ENCODE data around the gene MBD3. TPM values are rescaled to one million over a fixed set of nuclear protein-coding genes. Genes with fewer than 3 reads are reported as not detected.
"Not testable (repeated sequence)": the region's sequence is repeated elsewhere in the genome, so short reads cannot be mapped to it uniquely, and the experiment has no call there.

The MBD3 gene
- total and polyA plus RNA-seq, 4 donors, result 12.4 to 57.6 (median 50.2) TPM

GRCh38 chr19:1549332-1549945 lies 43.2 kb downstream of the MBD3 start:
- DNase-seq (ENCODE audit: low spot score), result no peak
- no peaks in the 10 kb centered on the region for H3K9me3 ChIP-seq (ENCODE audit: control insufficient read depth in 4 of 4, low read length in 3 of 4)
- TF ChIP-seq MAX (IDR thresholded peaks at IDR 0.05) (no peak), RXRA (IDR thresholded peaks at IDR 0.05) (no peak)
- WGBS, result 79% methylated on average over 4 of the region's 4 CpGs
- no peaks in the 10 kb centered on the region for H3K36me3 ChIP-seq (ENCODE audit: control insufficient read depth in 4 of 4, insufficient read depth in 3 of 4, low read depth in 1 of 4, low read length in 3 of 4)
- no peaks in the 10 kb centered on the region for H3K4me1 ChIP-seq (ENCODE audit: control insufficient read depth in 4 of 4, insufficient read depth in 4 of 4, low read length in 3 of 4)
- no peak overlapping the region for H3K4me3 ChIP-seq (ENCODE audit: low read depth in 1 of 3, low read length in 3 of 3)
- no peak overlapping the region for H3K27ac ChIP-seq (ENCODE audit: low read depth in 1 of 2, low read length in 2 of 2)
- H3K27me3 ChIP-seq (ENCODE audit: control insufficient read depth in 4 of 4, insufficient read depth in 4 of 4, low read length in 3 of 4), result no peaks in the 10 kb centered on the region
- no peak overlapping the region for H3K9ac ChIP-seq (ENCODE audit: low read depth in 1 of 2, low read length in 2 of 2)

- Histone ChIP-seq H3K27ac (ENCODE audit: low read depth in 1 of 2, low read length in 2 of 2) (no peak overlapping the region), H3K36me3 (ENCODE audit: control insufficient read depth in 4 of 4, insufficient read depth in 3 of 4, low read depth in 1 of 4, low read length in 3 of 4) (no peaks in the 10 kb centered on the region), H3K27me3 (ENCODE audit: control insufficient read depth in 4 of 4, insufficient read depth in 4 of 4, low read length in 3 of 4) (no peaks in the 10 kb centered on the region), H3K4me1 (ENCODE audit: control insufficient read depth in 4 of 4, insufficient read depth in 4 of 4, low read length in 3 of 4) (no peaks in the 10 kb centered on the region), H3K4me3 (ENCODE audit: low read depth in 1 of 3, low read length in 3 of 3) (no peak overlapping the region), H3K9ac (ENCODE audit: low read depth in 1 of 2, low read length in 2 of 2) (no peak overlapping the region), H3K9me3 (ENCODE audit: control insufficient read depth in 4 of 4, low read length in 3 of 4) (no peaks in the 10 kb centered on the region)
- no peak for TF ChIP-seq HNF4G (IDR thresholded peaks at IDR 0.05)
- no peak for TF ChIP-seq GABPA (IDR thresholded peaks at IDR 0.05 in 1 of 2, conservative IDR thresholded peaks at IDR 0.05 in 1 of 2)
- no peak for TF ChIP-seq YY1 (IDR thresholded peaks at IDR 0.05)
- no peak for TF ChIP-seq RAD21 (IDR thresholded peaks at IDR 0.05)
- TF ChIP-seq HNF4A (conservative IDR thresholded peaks at IDR 0.05), result no peak
- no peak for TF ChIP-seq SP1 (IDR thresholded peaks at IDR 0.05)
- 43% methylated on average over 17 of the region's 17 CpGs for WGBS
- DNase-seq (ENCODE audit: low spot score), result no peak
These were observed 52.2 kb downstream of the MBD3 start for GRCh38 chr19:1540365-1540925.

- not testable (repeated sequence) for DNase-seq (ENCODE audit: low spot score); H3K27me3 ChIP-seq (ENCODE audit: control insufficient read depth in 4 of 4, insufficient read depth in 4 of 4, low read length in 3 of 4); H3K4me1 ChIP-seq (ENCODE audit: control insufficient read depth in 4 of 4, insufficient read depth in 4 of 4, low read length in 3 of 4); H3K9ac ChIP-seq (ENCODE audit: low read depth in 1 of 2, low read length in 2 of 2); H3K36me3 ChIP-seq (ENCODE audit: control insufficient read depth in 4 of 4, insufficient read depth in 3 of 4, low read depth in 1 of 4, low read length in 3 of 4); H3K27ac ChIP-seq (ENCODE audit: low read depth in 1 of 2, low read length in 2 of 2); H3K4me3 ChIP-seq (ENCODE audit: low read depth in 1 of 3, low read length in 3 of 3); H3K9me3 ChIP-seq (ENCODE audit: control insufficient read depth in 4 of 4, low read length in 3 of 4)
- 74% methylated on average over 11 of the region's 11 CpGs for WGBS
These were observed 52.9 kb downstream of the MBD3 start for GRCh38 chr19:1539749-1540148.

GRCh38 chr19:1538978-1539377 lies 53.7 kb downstream of the MBD3 start:
- no peak for TF ChIP-seq TAF1 (conservative IDR thresholded peaks at IDR 0.05)
- TF ChIP-seq NR2F2 (IDR thresholded peaks at IDR 0.05), result no peak
- TF ChIP-seq RXRA (IDR thresholded peaks at IDR 0.05), result no peak
- no peak for TF ChIP-seq ATF3 (IDR thresholded peaks at IDR 0.05)
- TF ChIP-seq REST (IDR thresholded peaks at IDR 0.05), result no peak
- Histone ChIP-seq H3K4me3 (ENCODE audit: low read depth in 1 of 3, low read length in 3 of 3) (no peak overlapping the region), H3K9me3 (ENCODE audit: control insufficient read depth in 4 of 4, low read length in 3 of 4) (no peaks in the 10 kb centered on the region), H3K4me1 (ENCODE audit: control insufficient read depth in 4 of 4, insufficient read depth in 4 of 4, low read length in 3 of 4) (no peaks in the 10 kb centered on the region), H3K27me3 (ENCODE audit: control insufficient read depth in 4 of 4, insufficient read depth in 4 of 4, low read length in 3 of 4) (no peaks in the 10 kb centered on the region), H3K27ac (ENCODE audit: low read depth in 1 of 2, low read length in 2 of 2) (no peak overlapping the region), H3K9ac (ENCODE audit: low read depth in 1 of 2, low read length in 2 of 2) (no peak overlapping the region), H3K36me3 (ENCODE audit: control insufficient read depth in 4 of 4, insufficient read depth in 3 of 4, low read depth in 1 of 4, low read length in 3 of 4) (no peaks in the 10 kb centered on the region)
- DNase-seq (ENCODE audit: low spot score), result no peak
- WGBS, result 31% methylated on average over 15 of the region's 15 CpGs

- not testable (repeated sequence) for DNase-seq (ENCODE audit: low spot score); H3K27me3 ChIP-seq (ENCODE audit: control insufficient read depth in 4 of 4, insufficient read depth in 4 of 4, low read length in 3 of 4)
- 94% methylated on average over 7 of the region's 7 CpGs for WGBS
These were observed 57.0 kb downstream of the MBD3 start for GRCh38 chr19:1535699-1536098.

More at GRCh38 chr19:1535699-1536098, 57.0 kb downstream of the MBD3 start:
- H3K9me3 ChIP-seq (ENCODE audit: control insufficient read depth in 4 of 4, low read length in 3 of 4); H3K27ac ChIP-seq (ENCODE audit: low read depth in 1 of 2, low read length in 2 of 2); H3K4me3 ChIP-seq (ENCODE audit: low read depth in 1 of 3, low read length in 3 of 3); H3K9ac ChIP-seq (ENCODE audit: low read depth in 1 of 2, low read length in 2 of 2); H3K36me3 ChIP-seq (ENCODE audit: control insufficient read depth in 4 of 4, insufficient read depth in 3 of 4, low read depth in 1 of 4, low read length in 3 of 4); H3K4me1 ChIP-seq (ENCODE audit: control insufficient read depth in 4 of 4, insufficient read depth in 4 of 4, low read length in 3 of 4): not testable (repeated sequence)
